ENCODE data around the gene OSGIN1. TPM values are rescaled to one million over a fixed set of nuclear protein-coding genes. Genes with fewer than 3 reads are reported as not detected.

The OSGIN1 gene
- total RNA-seq, 1 experiment from 2014 or later: 3.7 TPM

GRCh38 chr16:83915491-83915890, 37.5 kb upstream of the OSGIN1 start:
- no peaks in the 10 kb centered on the region for H3K27me3 Mint-ChIP-seq (ENCODE audit: insufficient read depth, unreplicated experiment)
- POLR2A ChIA-PET: no interaction called here
- no peak overlapping the region for H3K4me3 Mint-ChIP-seq (ENCODE audit: unreplicated experiment)
- H3K36me3 Mint-ChIP-seq (ENCODE audit: insufficient read depth, unreplicated experiment): peaks cover 31% of the 10 kb centered on the region
- no peak for TF ChIP-seq CTCF (IDR thresholded peaks at IDR 0.05; ENCODE audit: unreplicated experiment)
- no peak for DNase-seq (ENCODE audit: unreplicated experiment)
- no peaks in the 10 kb centered on the region for H3K4me1 Mint-ChIP-seq (ENCODE audit: insufficient read depth, unreplicated experiment)
- CTCF ChIA-PET: no interaction called here
- no peak overlapping the region for H3K27ac Mint-ChIP-seq (ENCODE audit: low read depth, unreplicated experiment)
- BruUV-seq (replicated peaks): no TSS peak
- peaks cover 9% of the 10 kb centered on the region for H3K9me3 Mint-ChIP-seq (ENCODE audit: unreplicated experiment)
- intact Hi-C loops (cut with micrococcal nuclease): no loop called here

GRCh38 chr16:83917152-83918120, 35.6 kb upstream of the OSGIN1 start:
- DNase-seq (ENCODE audit: unreplicated experiment): no peak
- ChIA-PET CTCF (interaction anchor here (0.8 kb wide), 1 partner anchor 1803 kb away, joined by 4 read pairs; no protein-coding TSS in a partner anchor), POLR2A (no interaction called here)
- H3K9me3 Mint-ChIP-seq (ENCODE audit: unreplicated experiment): peaks cover 9% of the 10 kb centered on the region
- no peaks in the 10 kb centered on the region for H3K4me1 Mint-ChIP-seq (ENCODE audit: insufficient read depth, unreplicated experiment)
- BruUV-seq (replicated peaks): no TSS peak
- no peak for TF ChIP-seq CTCF (IDR thresholded peaks at IDR 0.05; ENCODE audit: unreplicated experiment)
- H3K4me3 Mint-ChIP-seq (ENCODE audit: unreplicated experiment): no peak overlapping the region
- no peak overlapping the region for H3K27ac Mint-ChIP-seq (ENCODE audit: low read depth, unreplicated experiment)
- peaks cover 29% of the 10 kb centered on the region for H3K36me3 Mint-ChIP-seq (ENCODE audit: insufficient read depth, unreplicated experiment)
- intact Hi-C loops (cut with micrococcal nuclease): no loop called here
- no peaks in the 10 kb centered on the region for H3K27me3 Mint-ChIP-seq (ENCODE audit: insufficient read depth, unreplicated experiment)

- intact Hi-C loops (cut with micrococcal nuclease): no loop called here
- ChIA-PET CTCF (no interaction called here), POLR2A (no interaction called here)
- no peaks in the 10 kb centered on the region for H3K4me1 Mint-ChIP-seq (ENCODE audit: insufficient read depth, unreplicated experiment)
- H3K9me3 Mint-ChIP-seq (ENCODE audit: unreplicated experiment): peaks cover 9% of the 10 kb centered on the region
- BruUV-seq (replicated peaks): no TSS peak
- peaks cover 12% of the 10 kb centered on the region for H3K36me3 Mint-ChIP-seq (ENCODE audit: insufficient read depth, unreplicated experiment)
- TF ChIP-seq CTCF (IDR thresholded peaks at IDR 0.05; ENCODE audit: unreplicated experiment): no peak
- H3K27ac Mint-ChIP-seq (ENCODE audit: low read depth, unreplicated experiment): no peak overlapping the region
- no peaks in the 10 kb centered on the region for H3K27me3 Mint-ChIP-seq (ENCODE audit: insufficient read depth, unreplicated experiment)
- no peak for DNase-seq (ENCODE audit: unreplicated experiment)
- H3K4me3 Mint-ChIP-seq (ENCODE audit: unreplicated experiment): no peak overlapping the region
Observed at GRCh38 chr16:83920894-83921491, 32.0 kb upstream of the OSGIN1 start.

GRCh38 chr16:83923581-83924365, 29.3 kb upstream of the OSGIN1 start:
- Mint-ChIP-seq H3K36me3 (ENCODE audit: insufficient read depth, unreplicated experiment) (peaks cover 21% of the 10 kb centered on the region), H3K9me3 (ENCODE audit: unreplicated experiment) (peaks cover 5% of the 10 kb centered on the region), H3K4me1 (ENCODE audit: insufficient read depth, unreplicated experiment) (peaks cover 5% of the 10 kb centered on the region), H3K27me3 (ENCODE audit: insufficient read depth, unreplicated experiment) (no peaks in the 10 kb centered on the region), H3K27ac (ENCODE audit: low read depth, unreplicated experiment) (no peak overlapping the region), H3K4me3 (ENCODE audit: unreplicated experiment) (no peak overlapping the region)
- intact Hi-C loops (cut with micrococcal nuclease): no loop called here
- TF ChIP-seq CTCF (IDR thresholded peaks at IDR 0.05; ENCODE audit: unreplicated experiment): no peak
- ChIA-PET CTCF (interaction anchor here (0.5 to 4.1 kb wide), 6 partner anchors 11 to 382 kb away, joined by 3 to 15 read pairs (median 4); no protein-coding TSS in a partner anchor), POLR2A (no interaction called here)
- no TSS peak for BruUV-seq (replicated peaks)
- no peak for DNase-seq (ENCODE audit: unreplicated experiment)
